Colonic mucosa (tissue), 4 donors: ENCODE data around the gene GHR. TPM values are rescaled to one million over a fixed set of nuclear protein-coding genes. Genes with fewer than 3 reads are reported as not detected.

Experiments used
- DNase-seq: peaks from one replicate; pipeline ENCODE4 v3.0.0-alpha.2; 2020
- H3K27ac ChIP-seq: fragments of 200-600 bp; one replicate; pipeline ENCODE4 v1.8.0; 2021
- H3K27me3 ChIP-seq: fragments of 200-600 bp; one replicate; pipeline ENCODE4 v1.8.0; 2021
- H3K36me3 ChIP-seq: fragments of 200-600 bp; one replicate; pipeline ENCODE4 v1.8.0; 2021
- H3K4me1 ChIP-seq: fragments of 200-600 bp; one replicate; pipeline ENCODE4 v1.8.0; 2021; ENCODE audit warnings: mild to moderate bottlenecking
- H3K4me3 ChIP-seq: fragments of 200-600 bp; one replicate; pipeline ENCODE4 v1.8.0; 2021
- H3K9ac ChIP-seq, 2 donors: one replicate each; pipeline ENCODE4 v1.7.0; 2013; ENCODE audit warnings: control low read depth in 2 of 2, low read depth in 2 of 2, low read length in 2 of 2
- H3K9me3 ChIP-seq: fragments of 200-600 bp; one replicate; pipeline ENCODE4 v1.8.0; 2021
- intact Hi-C: fragments of 100-400 bp; cut with DNase I; formaldehyde crosslinking; loops from one replicate; pipeline ENCODE4 v1.14.1; 2022
- total RNA-seq, 2 donors: library from RNA; stranded (reverse); fragmentation: NEBNext Ultra II Directional in 1 of 2; extraction: Animal tissue kit (Norgen Biotek cat#: 25700) in 1 of 2; gene quantifications; one replicate each; pipeline ENCODE4 v1.2.1, GENCODE V29; 2021
- TF ChIP-seq, protein P1 (sequence below): fragments of 200-600 bp; IDR thresholded peaks from one replicate; pipeline ENCODE4 v1.8.0; 2022; ENCODE audit warnings: antibody characterized with exemption, mild to moderate bottlenecking
- donor health status: healthy.
- donor health status: DM: no; HTN: no; CAD: no.
- donor health status: DM: no; HTN: no; CAD: no.

The GHR gene
- total RNA-seq, 2 donors from 2014 or later, result 2.4 to 6.8 TPM

- Histone ChIP-seq H3K9ac (no peak overlapping the region), H3K4me1 (no peaks in the 10 kb centered on the region), H3K27ac (no peak overlapping the region), H3K9me3 (no peaks in the 10 kb centered on the region), H3K36me3 (no peaks in the 10 kb centered on the region), H3K27me3 (no peaks in the 10 kb centered on the region), H3K4me3 (no peak overlapping the region)
- DNase-seq, result no peak
- TF ChIP-seq, protein P1, sequence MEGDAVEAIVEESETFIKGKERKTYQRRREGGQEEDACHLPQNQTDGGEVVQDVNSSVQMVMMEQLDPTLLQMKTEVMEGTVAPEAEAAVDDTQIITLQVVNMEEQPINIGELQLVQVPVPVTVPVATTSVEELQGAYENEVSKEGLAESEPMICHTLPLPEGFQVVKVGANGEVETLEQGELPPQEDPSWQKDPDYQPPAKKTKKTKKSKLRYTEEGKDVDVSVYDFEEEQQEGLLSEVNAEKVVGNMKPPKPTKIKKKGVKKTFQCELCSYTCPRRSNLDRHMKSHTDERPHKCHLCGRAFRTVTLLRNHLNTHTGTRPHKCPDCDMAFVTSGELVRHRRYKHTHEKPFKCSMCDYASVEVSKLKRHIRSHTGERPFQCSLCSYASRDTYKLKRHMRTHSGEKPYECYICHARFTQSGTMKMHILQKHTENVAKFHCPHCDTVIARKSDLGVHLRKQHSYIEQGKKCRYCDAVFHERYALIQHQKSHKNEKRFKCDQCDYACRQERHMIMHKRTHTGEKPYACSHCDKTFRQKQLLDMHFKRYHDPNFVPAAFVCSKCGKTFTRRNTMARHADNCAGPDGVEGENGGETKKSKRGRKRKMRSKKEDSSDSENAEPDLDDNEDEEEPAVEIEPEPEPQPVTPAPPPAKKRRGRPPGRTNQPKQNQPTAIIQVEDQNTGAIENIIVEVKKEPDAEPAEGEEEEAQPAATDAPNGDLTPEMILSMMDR, result no peak
- intact Hi-C loops, result loop anchor here (10.0 kb wide), 1 partner anchor 345 kb away; no protein-coding TSS in a partner anchor
Measured at GRCh38 chr5:42429694-42430093, 6.5 kb downstream of the GHR start.

- no peaks in the 10 kb centered on the region for H3K27me3 ChIP-seq
- no peak for DNase-seq
- H3K4me1 ChIP-seq, result no peaks in the 10 kb centered on the region
- H3K36me3 ChIP-seq, result no peaks in the 10 kb centered on the region
- TF ChIP-seq, protein P1, result no peak
- H3K4me3 ChIP-seq, result no peak overlapping the region
- H3K9me3 ChIP-seq, result no peaks in the 10 kb centered on the region
- no peak overlapping the region for H3K9ac ChIP-seq
- intact Hi-C loops, result no loop called here
- no peak overlapping the region for H3K27ac ChIP-seq
Measured at GRCh38 chr5:42434047-42434724, 10.9 kb downstream of the GHR start.

DNA sequence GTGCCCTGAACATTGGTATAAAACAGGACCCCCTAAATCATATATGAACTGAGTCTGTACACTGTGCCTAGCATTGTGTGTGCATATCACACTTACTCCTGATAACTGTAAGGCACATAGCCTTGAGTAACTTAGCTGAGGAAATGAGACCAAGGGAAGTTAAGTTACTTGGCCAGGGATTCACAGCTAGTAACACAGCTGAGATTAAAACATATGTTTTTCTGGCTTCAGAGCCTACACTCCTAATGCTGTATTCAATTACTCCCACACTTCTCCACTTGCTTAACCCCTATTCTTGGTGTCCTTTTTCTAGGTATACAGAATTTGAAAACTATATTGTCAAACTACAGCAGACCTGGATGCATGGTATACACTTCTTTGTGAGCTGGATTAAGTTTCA, 12.8 kb downstream of the GHR start:
- intact Hi-C loops, result no loop called here
- no peaks in the 10 kb centered on the region for H3K36me3 ChIP-seq
- H3K4me3 ChIP-seq, result no peak overlapping the region
- H3K9ac ChIP-seq, result no peak overlapping the region
- no peak for DNase-seq
- H3K9me3 ChIP-seq, result no peaks in the 10 kb centered on the region
- H3K27me3 ChIP-seq, result no peaks in the 10 kb centered on the region
- no peak overlapping the region for H3K27ac ChIP-seq
- TF ChIP-seq, protein P1, result no peak
- H3K4me1 ChIP-seq, result no peaks in the 10 kb centered on the region

DNA sequence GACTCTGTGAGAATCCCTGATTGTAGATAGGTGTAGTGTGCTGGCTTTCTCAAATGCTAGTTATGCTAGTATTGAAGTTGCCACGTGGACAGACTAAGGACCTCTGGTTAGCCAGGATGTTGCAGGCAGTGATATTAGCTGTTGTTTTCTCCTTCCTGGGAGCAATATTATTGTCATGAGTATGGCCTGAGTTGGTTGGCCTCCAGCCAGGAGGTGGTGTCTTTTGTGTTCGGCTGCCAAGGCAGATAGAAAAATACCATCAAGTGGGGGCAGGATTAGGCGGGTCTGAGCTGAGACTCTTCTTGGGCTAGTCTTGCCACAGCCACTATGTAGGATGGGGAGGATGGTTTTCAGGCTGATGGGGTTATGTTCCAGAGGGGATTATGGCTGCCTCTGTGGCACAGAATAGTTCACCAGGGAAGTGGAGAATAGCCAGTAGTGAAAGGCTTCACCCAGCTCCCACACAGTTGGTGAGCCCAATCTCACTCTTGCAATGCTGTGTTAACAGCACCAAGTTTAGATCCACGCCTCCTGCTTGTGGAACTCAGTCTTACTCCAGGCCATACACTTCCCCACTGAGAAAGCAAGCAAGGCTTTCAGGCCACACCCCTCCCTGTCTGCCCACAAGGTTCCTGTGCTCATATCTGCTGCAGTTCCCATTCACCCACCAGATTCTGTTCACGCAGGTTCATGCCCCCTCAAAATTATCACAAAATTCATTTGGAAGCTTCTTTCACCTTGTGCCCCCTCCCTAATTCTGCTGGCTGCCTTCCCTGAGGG, 31.2 kb downstream of the GHR start:
- TF ChIP-seq, protein P1, result no peak
- intact Hi-C loops, result no loop called here
- Histone ChIP-seq H3K4me3 (no peak overlapping the region), H3K4me1 (no peaks in the 10 kb centered on the region), H3K27me3 (no peaks in the 10 kb centered on the region), H3K36me3 (no peaks in the 10 kb centered on the region), H3K9ac (no peak overlapping the region), H3K9me3 (no peaks in the 10 kb centered on the region), H3K27ac (no peak overlapping the region)
- DNase-seq, result no peak

DNA sequence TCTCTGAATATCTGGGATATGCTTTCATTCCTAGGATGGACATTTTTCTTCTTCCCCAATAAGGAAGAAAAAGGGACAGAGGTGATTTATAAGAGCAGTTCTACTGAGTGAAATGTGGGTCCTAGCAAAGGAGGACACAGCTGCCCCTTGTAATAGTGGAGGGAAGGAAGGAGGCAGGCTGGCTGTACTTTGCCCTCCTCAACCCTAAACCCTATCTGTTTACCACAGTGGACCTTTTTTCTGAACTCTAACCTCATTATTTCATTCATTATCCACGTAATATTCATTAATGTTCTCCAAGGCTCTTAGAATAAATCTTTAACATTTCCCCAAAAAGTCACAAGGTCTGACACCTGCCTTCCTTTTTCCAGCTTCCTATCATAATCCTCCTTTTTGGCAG, 37.8 kb downstream of the GHR start:
- no peak overlapping the region for H3K4me3 ChIP-seq

More for the DNA sequence above, 37.8 kb downstream of the GHR start:
- Histone ChIP-seq H3K9me3 (no peaks in the 10 kb centered on the region), H3K9ac (no peak overlapping the region), H3K36me3 (no peaks in the 10 kb centered on the region), H3K27ac (no peak overlapping the region), H3K4me1 (no peaks in the 10 kb centered on the region), H3K27me3 (no peaks in the 10 kb centered on the region)
- intact Hi-C loops, result no loop called here
- TF ChIP-seq, protein P1, result no peak
- no peak for DNase-seq
